ENCODE results near the gene SMARCC2.
A peak's percentile ranks its signal among the peaks of the same experiment; 100 is the strongest.
"Not testable (repeated sequence)": the region's sequence is repeated elsewhere in the genome, so short reads cannot be mapped to it uniquely, and the experiment has no call there.

SMARCC2 gene

DNA sequence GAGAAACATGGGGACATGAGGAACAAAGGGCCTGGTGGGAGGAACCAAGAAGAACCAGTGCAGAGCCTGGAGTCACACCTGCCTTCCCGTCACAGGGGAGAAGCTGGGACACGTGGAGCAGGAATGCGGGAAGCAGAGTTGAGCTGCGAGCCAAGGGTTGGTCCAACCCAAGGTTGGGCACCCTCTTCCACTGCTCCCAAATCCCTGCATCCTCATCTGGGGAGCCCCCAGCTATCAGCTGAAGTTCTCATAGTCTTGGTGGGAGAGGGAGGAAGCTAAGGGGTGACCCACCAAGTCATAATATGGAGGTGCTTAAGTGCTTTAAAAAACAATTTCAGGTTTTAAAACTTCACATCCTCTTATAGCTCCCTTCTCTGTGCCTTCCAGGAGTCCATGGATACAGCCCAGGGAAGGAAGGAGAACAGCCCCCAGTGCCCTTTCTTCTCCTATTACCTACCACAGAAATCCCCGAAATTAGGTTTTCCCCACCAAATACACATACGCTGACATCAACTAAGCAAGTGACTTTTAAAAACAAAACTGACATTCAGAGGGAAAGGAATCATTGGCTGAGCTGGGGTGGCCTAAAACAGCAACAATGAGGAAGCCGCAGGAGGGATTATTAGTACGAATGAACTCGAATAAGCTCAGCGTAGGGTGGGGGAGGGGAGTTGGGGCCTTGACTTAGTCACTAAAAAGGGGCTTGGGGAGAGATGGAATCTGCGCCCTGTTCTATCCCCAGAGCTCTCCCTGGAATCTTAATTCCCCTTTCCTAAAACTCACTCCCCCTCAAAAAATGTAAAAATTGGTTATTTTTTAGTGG is 26.6 kb downstream of the SMARCC2 start:
- no peak for DNase-seq

- no peak for DNase-seq
These were observed 27.5 kb downstream of the SMARCC2 start for GRCh38 chr12:56161690-56162351.

DNA sequence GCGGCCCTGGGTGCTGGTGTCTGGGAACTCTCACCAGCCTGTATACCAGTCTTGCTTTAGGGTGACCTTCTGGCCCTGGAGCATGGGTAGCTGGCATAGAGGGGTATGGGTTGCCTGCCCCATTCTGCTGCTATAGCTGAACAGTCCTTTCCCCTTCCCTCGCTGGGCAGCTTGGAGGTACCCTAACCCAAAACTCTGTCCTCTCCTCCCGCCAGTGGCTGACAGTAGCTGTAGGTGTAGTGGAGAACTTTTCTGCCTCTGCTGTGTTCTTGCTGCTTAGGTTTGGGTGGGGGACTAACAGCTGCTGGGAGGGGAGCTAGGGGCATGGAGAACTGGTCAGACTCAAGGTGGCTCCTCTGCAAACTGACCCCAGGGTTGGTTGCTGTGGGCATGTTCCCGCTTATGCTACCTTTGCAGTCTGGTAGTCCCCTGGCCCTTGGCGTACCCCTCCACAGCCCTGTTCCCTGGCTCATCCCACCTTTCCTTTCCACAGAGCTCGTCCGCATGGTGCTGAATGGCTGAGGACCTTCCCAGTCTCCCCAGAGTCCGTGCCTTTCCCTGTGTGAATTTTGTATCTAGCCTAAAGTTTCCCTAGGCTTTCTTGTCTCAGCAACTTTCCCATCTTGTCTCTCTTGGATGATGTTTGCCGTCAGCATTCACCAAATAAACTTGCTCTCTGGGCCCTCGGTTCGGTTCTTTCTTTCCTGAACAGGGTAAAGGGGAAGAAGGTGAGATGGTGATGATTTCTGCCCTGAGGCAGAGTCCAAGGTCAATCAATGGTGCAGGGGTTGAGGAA is 28.2 kb downstream of the SMARCC2 start:
- no peak for DNase-seq

- DNase-seq: peak; percentile 67
These were observed 29.0 kb downstream of the SMARCC2 start for GRCh38 chr12:56160193-56160763.

GRCh38 chr12:56159482-56160192 is 29.6 kb downstream of the SMARCC2 start:
- DNase-seq: no peak

DNA sequence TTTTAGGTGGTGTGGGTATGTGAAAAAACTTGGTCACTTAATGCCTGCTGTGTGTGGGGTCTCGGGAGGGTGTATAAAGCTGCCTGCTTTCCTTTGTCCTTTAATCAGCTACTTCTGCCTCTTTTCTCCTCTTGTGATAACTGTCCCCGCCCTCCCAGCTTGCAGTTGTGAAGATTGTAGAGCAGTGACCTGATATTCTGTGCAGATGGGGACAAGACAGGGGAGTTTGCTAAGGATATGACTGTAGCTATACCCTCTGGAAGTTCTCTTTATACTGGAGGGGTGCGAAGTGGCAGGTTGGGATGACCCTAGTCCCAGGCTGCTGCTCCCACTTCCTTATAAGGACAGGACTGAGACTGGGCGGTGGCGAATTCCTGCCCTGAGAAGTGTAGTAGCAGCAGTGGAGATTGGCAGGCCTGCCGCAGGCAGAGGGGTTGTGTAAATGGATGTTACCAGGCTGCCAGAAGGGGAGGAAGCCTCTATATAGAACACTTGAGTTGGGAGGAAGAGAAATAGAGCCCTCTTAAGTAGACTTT is 30.3 kb downstream of the SMARCC2 start:
- no peak for DNase-seq

GRCh38 chr12:56158029-56158925 is 31.0 kb downstream of the SMARCC2 start, which contains the start of gene MYL6:
MYL6 (plus strand) TSS chr12:56158359; CDS start chr12:56158402, 43 bp downstream.
- peak; percentile 88 for DNase-seq

DNA sequence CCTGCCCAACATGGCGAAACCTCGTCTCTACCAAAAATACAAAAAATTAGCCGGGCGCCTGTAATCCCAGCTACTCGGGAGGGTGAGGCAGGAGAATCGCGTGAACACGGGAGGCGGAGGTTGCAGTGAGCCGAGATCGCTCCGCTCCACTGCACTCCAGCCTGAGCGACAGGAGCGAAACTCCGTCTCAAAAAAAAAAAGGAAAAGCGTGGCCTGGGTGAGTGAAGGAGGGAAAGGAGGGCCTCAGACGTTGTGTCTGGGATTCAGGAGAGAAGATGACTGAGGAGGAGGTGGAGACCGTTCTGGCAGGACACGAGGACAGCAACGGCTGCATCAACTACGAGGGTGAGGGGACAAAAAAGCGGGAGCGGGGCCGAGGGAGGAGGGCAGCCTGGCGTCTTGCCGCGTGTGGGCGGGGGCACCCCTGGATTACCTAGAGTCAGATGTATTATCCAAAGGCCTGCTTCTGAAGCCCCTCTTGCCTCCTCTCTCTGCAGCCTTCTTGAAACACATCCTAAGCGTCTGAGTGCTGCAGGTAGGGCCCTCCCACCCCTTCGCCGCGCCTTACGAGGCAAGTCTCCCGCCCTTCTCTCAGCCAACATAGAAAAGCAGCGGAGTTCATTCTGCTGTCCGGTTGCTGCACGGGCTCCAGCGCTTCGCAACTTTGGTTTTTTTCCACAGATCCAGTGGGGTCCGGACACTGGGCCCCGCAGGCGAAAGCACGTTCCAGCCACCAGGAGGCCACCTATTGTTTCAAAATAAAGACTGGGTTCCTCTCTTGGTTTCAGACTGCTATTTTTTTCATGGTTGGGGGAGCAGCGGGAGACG is 31.9 kb downstream of the SMARCC2 start:
- peak; percentile 49 for DNase-seq

GRCh38 chr12:56156464-56157200 is 32.7 kb downstream of the SMARCC2 start:
- not testable (repeated sequence) for DNase-seq

DNA sequence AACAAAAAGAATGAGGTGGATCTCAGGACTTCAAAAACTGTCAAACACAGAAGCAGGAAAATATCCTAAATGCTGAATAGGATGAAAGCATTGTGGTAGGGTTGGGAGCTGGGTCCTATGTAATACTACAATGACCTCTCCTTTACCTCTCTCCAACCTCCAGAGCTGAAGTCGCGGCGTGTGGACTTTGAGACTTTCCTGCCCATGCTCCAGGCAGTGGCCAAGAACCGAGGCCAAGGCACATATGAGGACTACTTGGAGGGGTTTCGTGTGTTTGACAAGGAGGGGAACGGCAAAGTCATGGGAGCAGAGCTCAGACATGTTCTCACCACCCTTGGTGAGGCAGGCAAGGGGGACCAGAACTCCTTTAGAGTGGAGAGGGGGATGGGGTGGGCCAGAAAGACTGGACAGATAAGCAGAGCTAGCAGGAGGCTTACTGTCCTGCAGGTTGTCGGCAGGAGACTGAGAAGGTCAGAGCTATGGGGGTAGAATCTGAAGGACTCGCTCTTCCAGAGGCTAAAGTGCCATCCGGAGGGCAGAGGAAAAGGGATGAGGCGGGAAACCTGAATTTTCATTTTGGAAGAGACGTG is 33.9 kb downstream of the SMARCC2 start:
- DNase-seq: no peak

GRCh38 chr12:56154818-56155217 is 34.5 kb downstream of the SMARCC2 start:
- no peak for DNase-seq

- no peak for DNase-seq
These were observed 35.0 kb downstream of the SMARCC2 start for GRCh38 chr12:56154246-56154771.

- no peak for DNase-seq
These were observed 35.6 kb downstream of the SMARCC2 start for GRCh38 chr12:56153678-56154065.

- DNase-seq: no peak
These were observed 36.3 kb downstream of the SMARCC2 start for GRCh38 chr12:56152756-56153677.

DNA sequence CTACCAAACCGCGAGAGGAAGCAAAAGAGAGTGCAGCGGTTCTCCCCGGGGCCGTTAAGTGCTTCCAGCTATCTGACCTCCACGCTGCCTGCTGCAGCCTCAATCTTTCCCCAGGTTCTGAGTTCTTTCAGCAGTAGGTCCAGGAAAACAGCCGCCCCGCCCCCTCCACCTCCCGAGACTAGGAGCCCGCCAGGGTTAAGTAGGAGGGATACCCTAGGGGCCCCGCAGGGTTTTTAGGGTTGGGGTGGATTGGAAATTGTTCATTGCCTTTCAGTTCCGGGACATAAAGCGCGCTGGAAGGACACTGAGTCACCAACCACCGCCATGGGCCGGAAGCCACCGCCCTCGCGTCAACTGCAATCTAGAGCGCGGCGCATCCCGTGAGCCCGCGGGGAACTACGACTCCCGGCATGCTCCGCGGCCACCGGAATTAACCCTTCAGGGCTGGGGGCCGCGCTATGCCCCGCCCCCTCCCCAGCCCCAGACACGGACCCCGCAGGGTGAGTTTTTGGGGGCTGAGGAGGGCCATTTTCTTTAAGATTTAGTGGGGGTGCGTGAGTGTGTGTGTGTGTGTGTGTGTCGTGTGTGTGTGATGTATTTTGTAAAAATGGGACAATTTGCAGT is 37.0 kb downstream of the SMARCC2 start, which contains the start of gene MYL6B:
Gene MYL6B, plus strand, starts transcription at position 456 of the 624 bp plus-strand sequence. CDS start 1,332 bp downstream, outside the sequence.
- DNase-seq: peak; percentile 93

DNA sequence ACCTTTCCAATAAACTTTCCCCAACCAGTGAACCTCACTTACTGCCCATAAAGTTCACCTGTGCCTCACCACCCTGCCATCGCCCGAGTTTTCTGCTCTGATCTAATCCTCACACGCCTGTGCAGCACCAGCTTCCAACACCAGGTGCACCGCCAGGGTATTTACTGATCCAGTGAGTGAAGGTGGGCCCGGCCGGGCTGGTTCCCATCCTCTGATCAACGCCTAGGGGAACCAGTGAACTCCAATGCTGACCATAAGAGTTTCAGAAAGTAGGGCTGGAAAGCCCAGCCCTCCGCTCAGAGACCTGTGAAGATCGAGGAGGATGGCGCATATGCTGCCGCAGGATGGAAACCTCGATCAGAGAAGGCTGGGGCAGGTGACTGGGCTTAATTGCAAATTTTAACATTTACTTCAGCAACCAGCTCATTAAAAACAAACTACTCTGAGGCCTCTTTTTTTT is 37.6 kb downstream of the SMARCC2 start:
- peak; percentile 65 for DNase-seq

DNA sequence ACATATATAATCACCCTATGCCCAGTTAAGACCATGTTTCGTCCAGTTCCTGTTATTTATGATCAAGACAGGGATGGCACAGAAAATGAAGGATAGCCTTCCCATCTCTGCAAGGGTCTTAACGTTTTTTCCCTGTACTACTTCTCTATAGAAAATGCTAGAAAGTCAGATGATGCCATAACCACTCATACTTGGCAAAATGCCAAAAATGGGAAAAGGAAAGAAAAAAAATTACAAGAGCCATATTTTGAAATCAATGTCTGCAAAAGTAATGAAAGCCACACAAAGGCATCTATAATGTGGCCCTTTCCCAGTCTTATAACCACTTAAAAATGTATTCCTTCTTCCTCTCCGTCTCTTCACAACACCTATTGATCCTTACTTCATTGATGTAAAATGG is 38.7 kb downstream of the SMARCC2 start:
- no peak for DNase-seq

All from activated CD8-positive, alpha-beta memory T cell treated with anti-CD3 and anti-CD28 coated beads, Interleukin-2, amount 50 U/mL, for 4 hours (primary cell).